Superior temporal gyrus (tissue), 1 donor: Measurements from ENCODE around the gene KNOP1.
"Not testable (repeated sequence)": the region's sequence is repeated elsewhere in the genome, so short reads cannot be mapped to it uniquely, and the experiment has no call there.

Experiments used
- DNase-seq: peaks from one replicate; pipeline ENCODE4 v3.0.0-alpha.2; 2016; ENCODE audit errors: extremely low spot score

The KNOP1 gene

GRCh38 chr16:19683453-19684236 is 34.4 kb downstream of the KNOP1 start:
- DNase-seq: peak; percentile 75

GRCh38 chr16:19681637-19682036 is 36.4 kb downstream of the KNOP1 start:
- no peak for DNase-seq

- DNase-seq: no peak
Measured at GRCh38 chr16:19680881-19681340, 37.1 kb downstream of the KNOP1 start.

- not testable (repeated sequence) for DNase-seq
Measured at GRCh38 chr16:19679281-19679680, 38.7 kb downstream of the KNOP1 start.

GRCh38 chr16:19678804-19679203 is 39.2 kb downstream of the KNOP1 start:
- DNase-seq: no peak

GRCh38 chr16:19677402-19677801 is 40.6 kb downstream of the KNOP1 start:
- DNase-seq: no peak

GRCh38 chr16:19674485-19674884 is 43.5 kb downstream of the KNOP1 start:
- DNase-seq: no peak

GRCh38 chr16:19672378-19672777 is 45.6 kb downstream of the KNOP1 start:
- DNase-seq: no peak

GRCh38 chr16:19666477-19666876 is 51.5 kb downstream of the KNOP1 start:
- DNase-seq: peak; percentile 91

- not testable (repeated sequence) for DNase-seq
Measured at GRCh38 chr16:19665313-19665712, 52.7 kb downstream of the KNOP1 start.

- no peak for DNase-seq
Measured at GRCh38 chr16:19664166-19664565, 53.9 kb downstream of the KNOP1 start.

GRCh38 chr16:19662351-19662750 is 55.7 kb downstream of the KNOP1 start:
- DNase-seq: no peak

GRCh38 chr16:19660432-19660831 is 57.6 kb downstream of the KNOP1 start:
- no peak for DNase-seq

GRCh38 chr16:19659554-19659953 is 58.5 kb downstream of the KNOP1 start:
- DNase-seq: peak; percentile 57

GRCh38 chr16:19657831-19658230 is 60.2 kb downstream of the KNOP1 start:
- DNase-seq: no peak

- peak; percentile 45 for DNase-seq
Measured at GRCh38 chr16:19655242-19655777, 62.7 kb downstream of the KNOP1 start.

- DNase-seq: peak; percentile 33
Measured at GRCh38 chr16:19654147-19654546, 63.9 kb downstream of the KNOP1 start.
